ENCODE data around the gene CD209.

- TF ChIP-seq POLR2AphosphoS5 (IDR thresholded peaks at IDR 0.05; ENCODE audit: borderline replicate concordance, low read depth, low read length) (no peak), EZH2 (IDR thresholded peaks at IDR 0.05) (no peak)
These were observed 14.0 kb downstream of the CD209 start for GRCh38 chr19:7733376-7733775.

Measured in SK-N-MC (cell line).